ENCODE measurements around the gene KRTAP20-4. TPM values are rescaled to one million over a fixed set of nuclear protein-coding genes. Genes with fewer than 3 reads are reported as not detected.

The KRTAP20-4 gene
- total RNA-seq, 1 donor from 2014 or later, result not detected

GRCh38 chr21:30612132-30612531 lies 8.3 kb upstream of the KRTAP20-4 start:
- Mint-ChIP-seq H3K36me3 (ENCODE audit: low read depth) (no peaks in the 10 kb centered on the region), H3K27ac (no peak overlapping the region), H3K9me3 (peaks cover 10% of the 10 kb centered on the region), H3K4me1 (no peaks in the 10 kb centered on the region), H3K4me3 (no peak overlapping the region), H3K27me3 (no peaks in the 10 kb centered on the region)
- CTCF ChIA-PET, result no interaction called here
- DNase-seq (no peak), ATAC-seq (ENCODE audit: low read depth) (no peak)
- intact Hi-C loops (cut with micrococcal nuclease), result no loop called here
- TF ChIP-seq CTCF (IDR thresholded peaks at IDR 0.05), result no peak
- POLR2A ChIA-PET, result no interaction called here

- ChIA-PET CTCF (no interaction called here), POLR2A (no interaction called here)
- intact Hi-C loops (cut with micrococcal nuclease), result no loop called here
- ATAC-seq (ENCODE audit: low read depth) (no peak), DNase-seq (no peak)
- Mint-ChIP-seq H3K4me3 (no peak within 1 kb of the TSS), H3K36me3 (ENCODE audit: low read depth) (no peaks in the 10 kb centered on the region), H3K9me3 (peaks cover 10% of the 10 kb centered on the region), H3K27me3 (no peaks in the 10 kb centered on the region), H3K27ac (no peak within 1 kb of the TSS), H3K4me1 (no peaks in the 10 kb centered on the region)
- no peak for TF ChIP-seq CTCF (IDR thresholded peaks at IDR 0.05)
These were observed 6.6 kb upstream of the KRTAP20-4 start, which contains the start of gene KRTAP6-1 for GRCh38 chr21:30613836-30614235. KRTAP6-1 (minus strand) TSS chr21:30613930; CDS start chr21:30613904, 26 bp downstream.

GRCh38 chr21:30615199-30615598 lies 5.2 kb upstream of the KRTAP20-4 start:
- POLR2A ChIA-PET, result no interaction called here
- ATAC-seq (ENCODE audit: low read depth) (no peak), DNase-seq (no peak)
- CTCF ChIA-PET, result no interaction called here
- no peak overlapping the region for H3K4me3 Mint-ChIP-seq
- no peaks in the 10 kb centered on the region for H3K36me3 Mint-ChIP-seq (ENCODE audit: low read depth)
- H3K27me3 Mint-ChIP-seq, result no peaks in the 10 kb centered on the region
- no peak overlapping the region for H3K27ac Mint-ChIP-seq
- H3K9me3 Mint-ChIP-seq, result peaks cover 7% of the 10 kb centered on the region
- no peak for TF ChIP-seq CTCF (IDR thresholded peaks at IDR 0.05)
- intact Hi-C loops (cut with micrococcal nuclease), result no loop called here
- no peaks in the 10 kb centered on the region for H3K4me1 Mint-ChIP-seq

GRCh38 chr21:30616125-30616524 lies 4.3 kb upstream of the KRTAP20-4 start, which contains the start of gene KRTAP20-1:
KRTAP20-1 (plus strand) TSS chr21:30616425; CDS start chr21:30616455, 30 bp downstream.
- DNase-seq (no peak), ATAC-seq (ENCODE audit: low read depth) (no peak)
- ChIA-PET CTCF (no interaction called here), POLR2A (no interaction called here)
- Mint-ChIP-seq H3K27me3 (no peaks in the 10 kb centered on the region), H3K9me3 (peaks cover 4% of the 10 kb centered on the region), H3K4me1 (no peaks in the 10 kb centered on the region), H3K36me3 (ENCODE audit: low read depth) (no peaks in the 10 kb centered on the region), H3K4me3 (no peak within 1 kb of the TSS), H3K27ac (no peak within 1 kb of the TSS)
- TF ChIP-seq CTCF (IDR thresholded peaks at IDR 0.05), result no peak
- intact Hi-C loops (cut with micrococcal nuclease), result no loop called here

GRCh38 chr21:30620080-30620479 lies 347 bp upstream of the KRTAP20-4 start:
- no peak for TF ChIP-seq CTCF (IDR thresholded peaks at IDR 0.05)
- Mint-ChIP-seq H3K9me3 (peaks cover 12% of the 10 kb centered on the region), H3K4me3 (no peak overlapping the region), H3K4me1 (no peaks in the 10 kb centered on the region), H3K27ac (no peak overlapping the region), H3K36me3 (ENCODE audit: low read depth) (no peaks in the 10 kb centered on the region), H3K27me3 (no peaks in the 10 kb centered on the region)
- ChIA-PET POLR2A (no interaction called here), CTCF (no interaction called here)
- intact Hi-C loops (cut with micrococcal nuclease), result loop anchor here (10.0 kb wide), 1 partner anchor 75 kb away; no protein-coding TSS in a partner anchor
- DNase-seq (no peak), ATAC-seq (ENCODE audit: low read depth) (no peak)

Data from activated B cell treated with CpG ODN at 0.5 μM for 24 hours (primary cell).